ENCODE results near the gene LY6G6D.

Gene LY6G6D

DNA sequence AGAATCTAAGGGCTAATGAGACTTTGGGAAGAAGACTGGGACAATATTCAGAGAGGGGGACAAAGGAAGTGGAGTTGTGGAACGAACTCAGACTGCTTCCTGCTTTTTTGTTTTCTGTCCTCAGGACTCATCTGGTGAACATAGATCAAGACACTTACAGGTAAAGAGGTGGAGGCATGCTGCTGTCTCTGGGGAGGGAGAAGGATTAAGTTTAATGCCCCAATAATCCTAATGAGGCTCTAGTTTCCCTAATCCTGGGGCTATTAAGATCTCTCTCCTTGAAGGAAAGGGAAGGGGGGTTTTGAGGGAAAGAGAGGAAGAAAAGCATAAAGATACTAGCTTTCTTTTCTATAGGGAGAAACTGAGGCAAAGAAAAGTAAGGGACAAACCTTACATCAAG lies 29.3 kb downstream of the LY6G6D start:
- in situ Hi-C loops (cut with HindIII; ENCODE audit: low sequenced_read_pairs), result no loop called here
- TF ChIP-seq, protein P1, sequence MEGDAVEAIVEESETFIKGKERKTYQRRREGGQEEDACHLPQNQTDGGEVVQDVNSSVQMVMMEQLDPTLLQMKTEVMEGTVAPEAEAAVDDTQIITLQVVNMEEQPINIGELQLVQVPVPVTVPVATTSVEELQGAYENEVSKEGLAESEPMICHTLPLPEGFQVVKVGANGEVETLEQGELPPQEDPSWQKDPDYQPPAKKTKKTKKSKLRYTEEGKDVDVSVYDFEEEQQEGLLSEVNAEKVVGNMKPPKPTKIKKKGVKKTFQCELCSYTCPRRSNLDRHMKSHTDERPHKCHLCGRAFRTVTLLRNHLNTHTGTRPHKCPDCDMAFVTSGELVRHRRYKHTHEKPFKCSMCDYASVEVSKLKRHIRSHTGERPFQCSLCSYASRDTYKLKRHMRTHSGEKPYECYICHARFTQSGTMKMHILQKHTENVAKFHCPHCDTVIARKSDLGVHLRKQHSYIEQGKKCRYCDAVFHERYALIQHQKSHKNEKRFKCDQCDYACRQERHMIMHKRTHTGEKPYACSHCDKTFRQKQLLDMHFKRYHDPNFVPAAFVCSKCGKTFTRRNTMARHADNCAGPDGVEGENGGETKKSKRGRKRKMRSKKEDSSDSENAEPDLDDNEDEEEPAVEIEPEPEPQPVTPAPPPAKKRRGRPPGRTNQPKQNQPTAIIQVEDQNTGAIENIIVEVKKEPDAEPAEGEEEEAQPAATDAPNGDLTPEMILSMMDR (IDR thresholded peaks at IDR 0.05; ENCODE audit: low read depth, low read length, missing control alignments), result no peak
- H3K4me3 ChIP-seq (ENCODE audit: low read depth, low read length), result no peak overlapping the region
- no peak for DNase-seq (ENCODE audit: low read depth)

DNA sequence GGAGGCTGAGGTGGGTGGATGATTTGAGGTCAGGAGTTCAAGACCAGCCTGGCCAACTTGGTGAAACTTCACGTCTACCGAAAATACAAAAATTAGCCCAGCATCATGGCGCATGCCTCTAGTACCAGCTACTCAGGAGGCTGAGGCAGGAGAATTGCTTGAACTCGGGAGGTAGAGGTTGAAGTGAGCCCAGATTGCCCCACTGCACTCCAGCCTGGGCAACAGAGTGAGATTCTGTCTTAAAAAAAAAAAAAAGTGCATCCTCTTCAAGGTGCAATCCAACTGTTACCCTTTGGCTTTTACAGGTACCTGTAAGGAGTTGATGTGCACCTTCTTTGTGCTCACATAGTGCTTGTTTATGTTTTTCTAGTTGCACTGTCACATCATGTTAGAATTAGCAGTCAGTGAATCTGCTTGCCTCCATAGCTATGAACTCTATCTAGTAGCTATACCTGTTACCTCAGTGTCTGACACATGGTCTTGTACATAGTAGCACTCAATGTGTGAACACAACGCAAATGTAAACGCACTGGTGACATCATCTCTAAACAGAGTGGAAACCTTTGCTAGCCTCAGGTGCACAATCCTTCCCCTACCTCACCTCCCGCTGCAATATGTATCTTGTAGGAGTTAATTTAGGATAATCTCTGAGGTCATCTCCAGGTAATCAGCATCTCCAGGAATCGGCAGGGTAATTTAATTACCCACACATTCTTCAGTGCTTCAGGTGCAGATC lies 34.3 kb downstream of the LY6G6D start:
- H3K4me3 ChIP-seq (ENCODE audit: low read depth, low read length), result no peak overlapping the region
- TF ChIP-seq, protein P1 (IDR thresholded peaks at IDR 0.05; ENCODE audit: low read depth, low read length, missing control alignments), result no peak
- DNase-seq (ENCODE audit: low read depth), result no peak
- in situ Hi-C loops (cut with HindIII; ENCODE audit: low sequenced_read_pairs), result no loop called here

DNA sequence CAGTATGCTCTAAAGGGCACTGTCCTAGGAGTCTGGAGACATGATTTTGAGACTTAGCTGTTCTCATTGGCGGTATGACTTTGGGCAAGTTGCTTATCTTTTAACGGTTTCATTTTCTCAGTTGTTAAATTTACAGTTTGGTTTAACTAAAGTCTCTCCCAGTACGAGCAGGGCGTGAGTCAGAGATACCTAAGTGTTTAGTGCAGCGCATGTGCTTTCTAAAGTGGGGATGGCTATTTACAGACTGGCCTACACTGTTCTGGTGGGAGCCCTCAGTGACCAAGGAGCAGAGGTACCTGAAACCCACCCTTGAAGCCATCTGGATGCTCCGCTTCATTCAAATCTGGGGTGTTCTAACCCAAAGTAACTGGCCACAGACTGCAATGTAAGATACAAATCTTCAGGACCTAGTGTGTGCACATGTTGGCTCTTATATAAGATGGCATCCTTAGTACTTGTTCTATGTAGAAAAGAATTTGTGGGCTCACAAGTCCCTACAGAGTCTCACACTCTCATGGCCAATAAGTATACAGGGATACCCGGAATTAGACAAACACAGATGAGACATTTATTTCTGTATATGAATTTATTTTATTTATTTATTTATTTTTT lies 35.4 kb downstream of the LY6G6D start:
- TF ChIP-seq, protein P1 (IDR thresholded peaks at IDR 0.05; ENCODE audit: low read depth, low read length, missing control alignments), result no peak
- no peak overlapping the region for H3K4me3 ChIP-seq (ENCODE audit: low read depth, low read length)
- in situ Hi-C loops (cut with HindIII; ENCODE audit: low sequenced_read_pairs), result no loop called here
- no peak for DNase-seq (ENCODE audit: low read depth)

GRCh38 chr6:31752739-31753319 lies 37.7 kb downstream of the LY6G6D start:
- in situ Hi-C loops (cut with HindIII; ENCODE audit: low sequenced_read_pairs), result no loop called here
- DNase-seq (ENCODE audit: low read depth), result no peak
- TF ChIP-seq, protein P1 (IDR thresholded peaks at IDR 0.05; ENCODE audit: low read depth, low read length, missing control alignments), result no peak
- no peak overlapping the region for H3K4me3 ChIP-seq (ENCODE audit: low read depth, low read length)

DNA sequence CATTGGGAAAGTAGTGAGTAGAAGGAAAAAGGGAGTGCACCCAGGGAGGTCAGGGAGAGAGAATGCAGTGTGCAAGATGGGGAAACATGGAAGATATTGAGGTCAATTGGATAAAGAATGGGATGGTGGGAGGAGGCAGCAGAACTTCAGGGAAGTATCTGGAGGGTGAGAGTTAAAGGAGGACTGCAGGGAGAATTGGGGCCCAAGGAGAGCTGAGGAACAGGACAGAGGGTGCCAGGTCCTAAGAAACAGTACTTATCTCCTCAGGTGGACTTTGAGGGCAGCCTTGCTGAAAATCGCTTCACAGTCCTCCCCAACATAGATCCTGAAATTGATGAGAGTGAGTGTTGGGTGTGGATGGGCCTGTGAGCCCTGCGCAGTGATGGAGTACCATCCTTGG lies 43.1 kb downstream of the LY6G6D start:
- DNase-seq (ENCODE audit: low read depth), result no peak
- TF ChIP-seq, protein P1 (IDR thresholded peaks at IDR 0.05; ENCODE audit: low read depth, low read length, missing control alignments), result no peak
- in situ Hi-C loops (cut with HindIII; ENCODE audit: low sequenced_read_pairs), result no loop called here
- no peak overlapping the region for H3K4me3 ChIP-seq (ENCODE audit: low read depth, low read length)

DNA sequence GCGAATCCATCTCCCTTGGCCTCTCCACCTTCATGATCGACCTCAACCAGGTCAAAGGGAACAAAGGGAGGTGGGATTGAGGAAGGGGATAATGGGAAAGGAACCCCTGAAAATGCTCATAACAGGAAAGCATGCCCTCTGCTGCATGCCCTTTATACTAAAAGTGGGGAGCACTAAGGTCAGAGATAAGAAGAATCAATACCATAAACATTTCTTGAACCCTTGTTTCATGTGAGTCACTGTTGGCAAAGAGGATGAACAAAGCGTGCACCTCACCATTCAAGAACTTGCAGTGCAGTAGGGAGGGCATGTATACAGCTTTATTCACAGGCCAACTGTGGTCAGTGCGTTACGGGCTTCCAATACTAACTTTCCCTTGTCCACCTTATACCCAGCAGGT lies 45.6 kb downstream of the LY6G6D start:
- H3K4me3 ChIP-seq (ENCODE audit: low read depth, low read length), result no peak overlapping the region
- TF ChIP-seq, protein P1 (IDR thresholded peaks at IDR 0.05; ENCODE audit: low read depth, low read length, missing control alignments), result no peak
- in situ Hi-C loops (cut with HindIII; ENCODE audit: low sequenced_read_pairs), result no loop called here
- DNase-seq (ENCODE audit: low read depth), result no peak
